Stomach (tissue), 4 donors: Measurements from ENCODE around the gene SLC22A5.

ENCODE experiments used
- POLR2A ChIP-seq, 4 donors: fragments of 450-650 bp; IDR thresholded peaks; one replicate each; pipeline ENCODE4 v1.6.1; 2016; ENCODE audit warnings: antibody characterized with exemption in 4 of 4, control low read depth in 2 of 4, mild to moderate bottlenecking in 1 of 4, moderate library complexity in 1 of 4
- POLR2AphosphoS5 ChIP-seq, 3 donors: sonication (generic); formaldehyde crosslinking; IDR thresholded peaks; one replicate each; pipeline ENCODE4 v1.6.1; 2016; ENCODE audit warnings: antibody characterized with exemption in 3 of 3
- TF ChIP-seq, protein P1 (sequence below), 7 experiments: fragments of 450-650 bp in 4 of 7; fragments of 200-600 bp in 3 of 7; sonication (generic) in 3 of 7; IDR thresholded peaks; one replicate each; pipeline ENCODE4 v1.5.1; 2016 to 2019; ENCODE audit warnings: antibody characterized with exemption in 7 of 7, control low read depth in 2 of 7, mild to moderate bottlenecking in 1 of 7

GRCh38 chr5:132436936-132437335, 67.4 kb downstream of the SLC22A5 start:
- TF ChIP-seq, protein P1, sequence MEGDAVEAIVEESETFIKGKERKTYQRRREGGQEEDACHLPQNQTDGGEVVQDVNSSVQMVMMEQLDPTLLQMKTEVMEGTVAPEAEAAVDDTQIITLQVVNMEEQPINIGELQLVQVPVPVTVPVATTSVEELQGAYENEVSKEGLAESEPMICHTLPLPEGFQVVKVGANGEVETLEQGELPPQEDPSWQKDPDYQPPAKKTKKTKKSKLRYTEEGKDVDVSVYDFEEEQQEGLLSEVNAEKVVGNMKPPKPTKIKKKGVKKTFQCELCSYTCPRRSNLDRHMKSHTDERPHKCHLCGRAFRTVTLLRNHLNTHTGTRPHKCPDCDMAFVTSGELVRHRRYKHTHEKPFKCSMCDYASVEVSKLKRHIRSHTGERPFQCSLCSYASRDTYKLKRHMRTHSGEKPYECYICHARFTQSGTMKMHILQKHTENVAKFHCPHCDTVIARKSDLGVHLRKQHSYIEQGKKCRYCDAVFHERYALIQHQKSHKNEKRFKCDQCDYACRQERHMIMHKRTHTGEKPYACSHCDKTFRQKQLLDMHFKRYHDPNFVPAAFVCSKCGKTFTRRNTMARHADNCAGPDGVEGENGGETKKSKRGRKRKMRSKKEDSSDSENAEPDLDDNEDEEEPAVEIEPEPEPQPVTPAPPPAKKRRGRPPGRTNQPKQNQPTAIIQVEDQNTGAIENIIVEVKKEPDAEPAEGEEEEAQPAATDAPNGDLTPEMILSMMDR (IDR thresholded peaks at IDR 0.05): no peak
- TF ChIP-seq POLR2A (IDR thresholded peaks at IDR 0.05) (no peak), POLR2AphosphoS5 (IDR thresholded peaks at IDR 0.05) (no peak)
